ENCODE data around the gene NEDD9. TPM values are rescaled to one million over a fixed set of nuclear protein-coding genes. Genes with fewer than 3 reads are reported as not detected.

Gene NEDD9
- total and polyA plus RNA-seq, 2 experiments from 2014 or later: 4.4 to 13.0 TPM

GRCh38 chr6:11231564-11232192, 790 bp downstream of the NEDD9 start:
- Mint-ChIP-seq H3K9me3 (no peaks in the 10 kb centered on the region), H3K27ac (no peak overlapping the region), H3K4me1 (peaks cover 53% of the 10 kb centered on the region), H3K36me3 (ENCODE audit: low read depth) (no peaks in the 10 kb centered on the region), H3K4me3 (peak overlapping the region; percentile 88), H3K27me3 (ENCODE audit: insufficient read depth, low read depth, poor library complexity) (peaks cover 8% of the 10 kb centered on the region)
- Histone ChIP-seq H3K4me1 (ENCODE audit: insufficient read depth) (peaks cover 52% of the 10 kb centered on the region), H4K20me1 (replicated peaks; ENCODE audit: insufficient read depth) (no peaks in the 10 kb centered on the region), H2AFZ (no peak overlapping the region), H3K79me2 (replicated peaks; ENCODE audit: insufficient read depth) (peaks cover 35% of the 10 kb centered on the region), H3K9me2 (ENCODE audit: insufficient read depth) (no peaks in the 10 kb centered on the region), H3K4me2 (peak overlapping the region; percentile 74), H3K36me3 (ENCODE audit: insufficient read depth) (no peaks in the 10 kb centered on the region), H3F3A (replicated peaks; ENCODE audit: low read depth) (no peaks in the 10 kb centered on the region), H3K4me3 (peak overlapping the region; percentile 57), H3K27ac (ENCODE audit: low read depth) (no peak overlapping the region), H3K27me3 (ENCODE audit: insufficient read depth) (no peaks in the 10 kb centered on the region)
- TF ChIP-seq CTCF (conservative IDR thresholded peaks at IDR 0.05; ENCODE audit: low read depth in 2 of 2) (no peak), ZNF462 (CRISPR knock-in tag; IDR thresholded peaks at IDR 0.05) (no peak), EZH2 (IDR thresholded peaks at IDR 0.05; ENCODE audit: low read depth, unreplicated experiment) (no peak)
- DNase-seq (ENCODE audit: low spot score) (peak; percentile 64), ATAC-seq (peak; percentile 71)

Data from GM23338 (cell line).